Measurements from ENCODE around the gene SEPHS2.
"Not testable (repeated sequence)": the region's sequence is repeated elsewhere in the genome, so short reads cannot be mapped to it uniquely, and the experiment has no call there.

SEPHS2 gene

GRCh38 chr16:30464078-30464477 lies 18.4 kb upstream of the SEPHS2 start:
- no peak for DNase-seq (ENCODE audit: low spot score)

DNA sequence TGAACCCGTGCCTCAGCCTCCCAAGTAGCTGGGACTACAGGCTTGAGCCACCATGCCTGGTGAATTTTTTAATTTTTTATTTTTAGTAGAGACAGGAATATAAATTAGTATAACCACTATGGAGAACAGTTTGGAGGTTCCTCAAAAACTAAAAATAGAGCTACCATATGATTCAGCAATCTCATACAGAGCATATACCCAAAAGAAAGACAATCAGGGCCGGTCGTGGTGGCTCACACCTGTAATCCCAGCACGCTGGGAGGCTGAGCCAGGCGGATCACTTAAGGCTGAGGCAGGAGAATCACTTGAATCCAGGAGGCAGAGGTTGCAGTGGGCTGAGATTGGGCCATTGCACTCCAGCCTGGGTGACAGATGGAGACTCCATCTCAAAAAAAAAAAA lies 15.8 kb upstream of the SEPHS2 start:
- DNase-seq (ENCODE audit: low spot score), result not testable (repeated sequence)

DNA sequence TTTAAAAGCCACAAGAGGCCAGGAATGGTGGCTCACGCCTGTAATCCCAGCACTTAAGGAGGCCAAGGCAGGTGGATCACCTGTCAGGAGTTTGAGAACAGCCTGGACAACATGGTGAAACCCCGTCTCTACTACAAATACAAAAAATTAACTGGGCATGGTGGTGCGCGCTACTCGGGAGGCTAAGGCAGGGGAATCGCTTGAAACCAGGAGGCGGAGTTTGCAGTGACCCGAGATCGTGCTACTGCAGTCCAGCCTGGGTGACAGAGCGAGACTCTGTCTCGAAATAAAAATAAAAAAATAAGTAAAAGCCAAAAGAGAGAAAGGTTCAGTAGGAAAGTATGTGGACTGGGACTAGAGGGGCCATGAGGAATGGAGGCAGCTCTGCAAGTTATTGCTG lies 13.8 kb upstream of the SEPHS2 start:
- DNase-seq (ENCODE audit: low spot score), result no peak

- DNase-seq (ENCODE audit: low spot score), result no peak
Observed at GRCh38 chr16:30458561-30459394, 13.1 kb upstream of the SEPHS2 start.

GRCh38 chr16:30457743-30458560 lies 12.3 kb upstream of the SEPHS2 start:
- no peak for DNase-seq (ENCODE audit: low spot score)

GRCh38 chr16:30457256-30457655 lies 11.6 kb upstream of the SEPHS2 start:
- no peak for DNase-seq (ENCODE audit: low spot score)

GRCh38 chr16:30456302-30456701 lies 10.6 kb upstream of the SEPHS2 start:
- DNase-seq (ENCODE audit: low spot score), result no peak

- not testable (repeated sequence) for DNase-seq (ENCODE audit: low spot score)
Observed at GRCh38 chr16:30452709-30453580, 7.3 kb upstream of the SEPHS2 start.

GRCh38 chr16:30449116-30449435 lies 3.4 kb upstream of the SEPHS2 start:
- no peak for DNase-seq (ENCODE audit: low spot score)

GRCh38 chr16:30447512-30448226 lies 2.0 kb upstream of the SEPHS2 start:
- no peak for DNase-seq (ENCODE audit: low spot score)

- DNase-seq (ENCODE audit: low spot score), result no peak
Observed at GRCh38 chr16:30446203-30446595, 525 bp upstream of the SEPHS2 start.

DNA sequence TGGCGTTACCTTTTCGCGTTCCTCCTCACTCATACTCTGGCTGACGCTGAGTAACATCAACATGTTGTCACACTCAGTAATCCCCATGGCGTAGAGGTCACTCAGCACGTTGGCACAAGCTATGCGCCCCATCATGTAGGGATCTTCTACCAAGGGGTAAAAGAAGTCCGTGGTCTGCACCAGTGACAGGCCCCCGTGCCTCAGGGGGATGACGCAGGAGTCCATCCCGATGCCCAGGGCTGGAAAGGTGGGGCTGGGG lies 596 bp downstream of the SEPHS2 start:
- DNase-seq (ENCODE audit: low spot score), result no peak

DNA sequence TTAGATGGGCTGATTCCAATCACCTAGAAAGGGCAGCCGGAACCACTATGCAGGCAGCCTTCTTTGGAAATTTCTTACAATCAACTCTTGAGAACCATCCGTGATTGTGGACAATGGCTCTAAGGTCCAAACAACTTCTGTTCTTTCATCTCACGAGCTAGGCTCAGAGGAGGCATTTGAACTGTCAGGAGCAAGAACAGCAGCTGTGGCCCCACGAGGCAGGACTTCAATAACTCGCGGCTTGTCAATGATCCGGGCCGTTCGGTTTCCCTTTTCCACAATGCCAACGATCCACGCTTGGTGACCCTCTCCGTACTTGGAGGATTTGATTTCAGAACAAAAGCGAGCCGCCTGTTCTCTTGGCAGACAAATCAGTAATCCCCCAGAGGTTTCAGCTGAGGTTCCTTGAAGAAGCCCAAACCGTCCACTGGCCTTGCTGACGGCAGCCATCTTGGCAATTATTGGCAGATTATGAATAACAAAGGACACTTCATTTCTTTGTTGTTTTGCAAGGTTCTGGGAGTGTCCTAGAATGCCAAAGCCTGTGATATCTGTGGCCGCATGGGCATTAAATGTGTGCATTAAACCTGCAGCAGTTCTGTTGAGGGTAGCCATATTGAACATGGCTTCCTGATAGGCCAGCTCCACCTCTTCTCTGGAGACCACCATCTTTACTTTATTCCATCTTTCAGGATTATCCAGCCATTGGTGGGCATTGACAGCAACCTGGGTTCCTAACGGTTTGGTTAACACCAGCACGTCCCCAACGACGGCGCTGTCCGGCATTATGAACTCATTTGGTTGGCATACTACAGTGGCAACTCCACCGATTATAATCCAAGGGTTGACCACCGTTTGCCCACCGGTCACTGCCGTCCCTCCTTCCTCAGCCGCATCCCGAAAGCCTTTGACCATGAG lies 1.2 kb downstream of the SEPHS2 start:
- no peak for DNase-seq (ENCODE audit: low spot score)

GRCh38 chr16:30443631-30444030 lies 2.0 kb downstream of the SEPHS2 start:
- DNase-seq (ENCODE audit: low spot score), result no peak

GRCh38 chr16:30439720-30440348 lies 5.8 kb downstream of the SEPHS2 start:
- no peak for DNase-seq (ENCODE audit: low spot score)

DNA sequence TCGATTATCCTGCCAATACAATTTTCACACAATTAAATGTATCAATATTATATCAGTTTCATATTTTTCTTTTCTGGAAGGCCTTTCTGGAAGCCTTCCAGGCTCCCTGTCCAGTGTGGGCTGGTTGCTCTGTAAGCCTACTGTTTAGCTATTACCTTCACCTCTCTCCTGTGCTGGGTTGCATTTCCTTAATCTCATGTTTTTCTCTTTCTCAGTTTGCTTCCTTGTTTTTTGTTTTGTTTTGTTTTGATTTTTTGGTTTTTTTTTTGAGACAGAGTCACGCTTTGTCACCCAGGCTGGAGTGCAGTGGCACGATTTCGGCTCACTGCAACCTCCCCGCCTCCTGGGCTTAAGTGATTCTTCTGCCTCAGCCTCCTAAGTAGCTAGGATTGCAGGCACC lies 6.8 kb downstream of the SEPHS2 start:
- no peak for DNase-seq (ENCODE audit: low spot score)

DNA sequence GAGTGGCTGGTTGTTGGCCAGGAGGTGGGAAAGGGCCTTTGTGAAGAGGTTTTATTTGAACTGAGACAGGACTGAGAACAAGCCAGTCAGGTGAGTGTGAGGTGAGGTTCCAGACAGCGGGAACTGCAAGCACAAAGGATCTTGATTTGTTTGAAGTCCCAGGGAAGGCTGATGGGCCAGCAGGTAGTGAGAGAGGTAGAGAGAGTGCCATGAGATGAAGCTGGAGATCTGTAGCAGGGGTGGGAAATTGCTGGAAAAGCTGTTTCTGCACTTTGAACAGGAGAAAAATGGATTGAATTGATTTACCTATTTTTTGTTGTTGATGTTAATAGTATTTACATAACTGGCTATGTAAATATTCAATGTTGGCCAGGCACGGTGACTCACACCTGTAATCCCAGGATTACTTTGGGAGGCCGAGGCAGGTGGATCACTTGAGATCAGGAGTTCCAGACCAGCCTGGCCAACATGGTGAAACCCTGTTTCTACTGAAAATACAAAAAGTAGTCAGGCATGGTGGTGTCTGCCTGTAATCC lies 8.1 kb downstream of the SEPHS2 start:
- DNase-seq (ENCODE audit: low spot score), result no peak

GRCh38 chr16:30434852-30435251 lies 10.8 kb downstream of the SEPHS2 start:
- no peak for DNase-seq (ENCODE audit: low spot score)

DNA sequence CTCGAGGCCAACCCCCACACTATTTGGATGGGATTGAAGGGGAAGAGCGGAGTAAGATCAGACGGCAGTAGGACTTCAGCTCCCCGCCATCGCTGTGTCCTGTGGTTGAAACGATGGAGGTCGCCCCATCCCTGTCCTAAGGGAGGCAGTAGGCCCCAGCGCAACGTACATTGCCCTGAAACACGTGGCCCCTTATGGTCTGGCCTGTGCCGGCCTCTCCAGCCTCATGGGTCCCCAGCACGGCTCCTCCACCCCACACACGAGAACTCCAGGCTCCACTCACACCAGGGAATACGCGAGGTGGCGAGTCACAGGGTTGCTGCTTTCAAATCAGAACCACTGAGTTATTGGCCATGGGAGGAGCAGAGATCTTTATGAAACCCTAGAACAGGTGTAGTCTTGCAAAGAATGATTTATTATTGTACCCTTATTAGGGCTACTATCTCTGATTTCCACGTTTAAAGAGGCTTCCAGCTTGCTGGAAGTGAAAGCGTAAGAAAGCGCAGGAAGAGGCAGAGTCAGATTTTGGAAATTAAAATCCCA lies 15.2 kb downstream of the SEPHS2 start:
- DNase-seq (ENCODE audit: low spot score), result no peak
